GM21390 (cell line): Measurements from ENCODE around the gene CEPT1.

ENCODE experiments used
- ATAC-seq: cut with Tn5 transposase; IDR thresholded peaks from one replicate; pipeline ENCODE4 v1.9.1; 2021; ENCODE audit not compliant: unreplicated experiment

CEPT1 gene

DNA sequence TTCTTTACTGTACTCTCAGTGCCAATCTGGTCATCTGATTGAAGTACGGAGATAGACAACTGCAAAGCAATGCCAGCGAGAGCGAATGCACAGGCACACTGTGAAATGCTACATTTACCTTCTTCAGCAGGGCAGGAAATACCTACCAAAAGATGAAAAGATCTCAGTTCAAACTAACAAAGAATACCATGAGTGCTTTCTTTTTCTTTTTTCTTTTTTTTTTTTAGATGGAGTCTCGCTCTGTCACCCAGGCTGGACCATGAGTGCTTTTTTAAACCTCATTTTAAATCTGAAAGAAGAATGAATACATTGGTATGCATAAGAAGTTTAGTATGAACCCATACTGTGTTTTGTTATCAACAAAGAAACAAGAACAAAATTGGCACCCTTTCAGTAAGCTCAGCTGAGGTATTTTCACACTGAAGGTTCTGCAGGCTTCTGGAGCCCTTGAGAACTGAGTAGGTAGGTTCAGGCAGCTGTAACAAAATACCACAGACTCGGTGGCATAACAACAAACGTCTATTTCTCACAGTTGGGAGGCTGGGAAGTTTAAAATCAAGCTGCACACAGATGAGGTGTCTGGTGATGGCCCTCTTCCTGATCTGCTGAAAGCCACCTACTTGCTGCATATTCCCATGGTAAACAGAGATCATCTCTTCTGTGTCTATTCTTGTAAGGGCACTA, 85.8 kb downstream of the CEPT1 start:
- ATAC-seq, result no peak

DNA sequence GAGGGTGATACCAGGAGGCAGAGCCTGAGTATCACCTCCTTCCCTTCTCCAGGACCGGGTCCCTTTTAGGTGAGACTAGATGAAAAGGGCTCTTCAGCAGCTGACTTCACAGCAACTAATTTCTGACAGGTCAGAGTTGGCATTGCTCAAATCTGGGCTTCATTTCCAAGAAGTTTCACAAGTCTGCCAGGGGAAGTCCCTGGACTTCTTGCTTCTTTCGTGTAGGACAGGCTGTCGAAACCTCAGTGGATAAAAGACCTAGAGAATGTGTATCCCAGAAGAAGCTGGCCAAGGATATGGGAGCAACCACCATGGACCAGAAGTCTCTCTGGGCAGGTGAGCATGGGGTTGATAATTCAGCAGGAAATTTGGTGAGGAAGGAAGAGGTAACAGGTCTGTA, 87.4 kb downstream of the CEPT1 start, which contains the start of gene CHI3L2:
Gene CHI3L2, plus strand, starts transcription at position 280 of the 400 bp plus-strand sequence. Its CDS starts 17 bp downstream, at position 297.
- no peak for ATAC-seq

DNA sequence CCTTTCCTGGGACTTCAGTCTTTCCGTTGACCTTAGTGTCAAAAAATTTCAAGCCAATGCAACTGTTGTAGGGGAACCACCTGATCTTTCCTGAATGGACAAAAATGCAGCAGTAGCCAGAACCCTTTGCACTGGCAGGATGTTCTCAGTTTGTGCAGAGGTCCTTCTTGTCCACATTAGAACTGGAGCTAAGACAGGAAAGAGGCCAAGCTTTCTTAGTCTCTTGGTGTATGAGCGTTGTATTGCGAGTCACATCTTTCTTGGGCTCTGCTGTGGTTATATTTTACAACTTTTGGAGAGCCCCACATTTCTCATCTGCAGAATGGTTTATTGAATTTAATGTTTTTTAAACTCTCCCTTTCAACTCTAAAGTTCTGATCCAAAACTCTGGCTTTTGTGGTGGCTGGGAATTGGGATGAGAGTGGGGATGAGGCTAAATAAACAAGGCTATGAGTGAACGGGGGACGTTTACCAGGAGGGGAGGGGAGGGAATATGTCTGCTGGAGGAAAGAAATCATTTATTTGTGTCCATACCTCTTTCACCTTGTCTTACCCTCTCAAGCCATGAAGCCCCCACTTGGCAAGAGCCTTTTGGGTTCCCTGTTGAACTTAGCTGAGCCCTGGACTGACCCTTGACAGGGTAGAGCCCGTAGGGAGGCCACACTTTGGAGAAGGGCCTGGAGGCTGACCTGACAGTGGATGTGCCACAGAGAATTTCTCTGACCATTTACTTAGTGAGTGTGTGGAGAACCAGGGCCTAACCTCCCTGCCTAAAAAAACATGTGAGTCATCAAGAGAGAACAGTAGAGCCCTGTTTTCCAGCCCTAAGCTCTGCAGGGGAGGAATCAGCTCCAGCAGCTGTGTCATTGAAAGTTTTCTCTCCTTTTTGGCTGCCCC, 88.1 kb downstream of the CEPT1 start:
- no peak for ATAC-seq

DNA sequence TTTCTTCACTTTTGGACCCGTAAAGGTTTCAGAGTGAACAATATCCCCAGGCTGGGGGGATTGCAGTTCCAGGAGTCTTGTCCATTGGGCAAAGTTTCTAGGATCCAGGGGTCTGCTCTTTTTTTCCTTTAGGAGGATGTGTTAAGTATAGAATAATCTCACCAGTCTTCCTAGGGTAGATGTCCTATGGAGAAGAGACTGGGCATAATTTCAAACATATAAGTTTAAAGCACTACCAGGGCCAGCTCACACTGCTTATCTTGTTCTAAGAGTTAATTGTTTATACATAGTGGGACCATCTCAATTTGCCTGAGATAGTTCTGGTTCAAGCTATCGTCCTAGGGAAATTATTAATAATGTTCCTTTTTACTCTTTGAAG, 88.7 kb downstream of the CEPT1 start:
- ATAC-seq, result no peak

DNA sequence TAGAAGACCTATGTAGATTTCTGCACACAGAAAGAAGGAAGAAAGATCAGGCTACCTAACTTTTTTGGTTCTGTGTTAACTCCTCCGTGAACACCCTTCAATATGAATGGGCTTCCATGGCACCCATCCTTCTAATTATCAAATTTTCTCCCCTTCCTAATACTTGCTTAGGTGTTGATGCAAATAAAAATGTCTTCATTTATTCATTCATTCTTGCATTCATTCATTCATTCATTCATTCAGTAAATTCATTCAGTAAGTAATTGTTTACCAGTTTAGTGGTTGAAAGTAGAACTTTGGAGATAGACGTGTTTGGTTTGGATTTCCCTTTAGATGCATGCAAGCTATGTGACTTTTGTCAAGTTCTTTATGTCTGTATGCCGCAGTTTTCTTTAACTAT, 92.1 kb downstream of the CEPT1 start:
- ATAC-seq, result no peak

DNA sequence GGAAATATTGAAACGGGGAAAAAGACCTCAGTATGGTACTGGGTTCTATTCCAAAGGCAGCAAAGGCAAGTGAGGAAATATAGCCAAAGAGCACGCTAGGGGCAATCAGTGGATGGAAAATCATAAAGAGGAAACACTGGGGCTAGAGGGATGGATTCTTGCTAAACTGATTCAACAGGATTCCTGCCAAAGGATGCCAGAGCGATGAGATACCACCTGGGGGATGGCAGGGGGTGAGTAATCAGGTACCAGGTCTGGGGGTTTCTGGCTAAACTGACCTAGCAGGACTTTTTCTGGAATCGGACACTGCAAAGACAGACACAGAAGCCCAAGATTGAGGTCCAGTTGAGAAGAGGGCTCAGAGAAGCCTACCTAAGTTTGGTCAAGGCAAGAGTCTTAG, 94.2 kb downstream of the CEPT1 start:
- ATAC-seq, result no peak
